ENCODE measurements around the gene HEG1.
"Not testable (repeated sequence)": the region's sequence is repeated elsewhere in the genome, so short reads cannot be mapped to it uniquely, and the experiment has no call there.

Gene HEG1

GRCh38 chr3:125087768-125088391 is 32.1 kb upstream of the HEG1 start:
- no peak for DNase-seq (ENCODE audit: extremely low read depth, low read depth)
- TF ChIP-seq CTCF (IDR thresholded peaks at IDR 0.05; ENCODE audit: low read depth, low read length), result no peak

- no peak for DNase-seq (ENCODE audit: extremely low read depth, low read depth)
- TF ChIP-seq CTCF (IDR thresholded peaks at IDR 0.05; ENCODE audit: low read depth, low read length), result no peak
Measured at GRCh38 chr3:125085166-125085565, 29.4 kb upstream of the HEG1 start.

- no peak for TF ChIP-seq CTCF (IDR thresholded peaks at IDR 0.05; ENCODE audit: low read depth, low read length)
- DNase-seq (ENCODE audit: extremely low read depth, low read depth), result no peak
Measured at GRCh38 chr3:125083776-125084175, 28.0 kb upstream of the HEG1 start.

- DNase-seq (ENCODE audit: extremely low read depth, low read depth), result not testable (repeated sequence)
Measured at GRCh38 chr3:125082339-125082738, 26.5 kb upstream of the HEG1 start.

- DNase-seq (ENCODE audit: extremely low read depth, low read depth), result no peak
- TF ChIP-seq CTCF (IDR thresholded peaks at IDR 0.05; ENCODE audit: low read depth, low read length), result no peak
Measured at GRCh38 chr3:125080077-125080476, 24.3 kb upstream of the HEG1 start.

- no peak for DNase-seq (ENCODE audit: extremely low read depth, low read depth)
- TF ChIP-seq CTCF (IDR thresholded peaks at IDR 0.05; ENCODE audit: low read depth, low read length), result no peak
Measured at GRCh38 chr3:125079675-125080045, 23.9 kb upstream of the HEG1 start.

- DNase-seq (ENCODE audit: extremely low read depth, low read depth), result no peak
- TF ChIP-seq CTCF (IDR thresholded peaks at IDR 0.05; ENCODE audit: low read depth, low read length), result no peak
Measured at GRCh38 chr3:125078951-125079674, 23.3 kb upstream of the HEG1 start.

GRCh38 chr3:125077864-125078263 is 22.1 kb upstream of the HEG1 start:
- TF ChIP-seq CTCF (IDR thresholded peaks at IDR 0.05; ENCODE audit: low read depth, low read length), result no peak
- DNase-seq (ENCODE audit: extremely low read depth, low read depth), result no peak
